H1 (cell line): ENCODE results near the gene CCNY. TPM values are rescaled to one million over a fixed set of nuclear protein-coding genes. Genes with fewer than 3 reads are reported as not detected.

ENCODE experiments used
- CTCF ChIA-PET: fragments of 300-600 bp; sonication (Branson Sonifier 250); formaldehyde crosslinking; loops from one replicate; lab custom pipeline; 2021; ENCODE audit not compliant: partially characterized antibody; lab: Charles Lee
- POLR2A ChIA-PET: fragments of 300-600 bp; sonication (Branson Sonifier 250); formaldehyde crosslinking; loops from one replicate; lab custom pipeline; 2021; ENCODE audit warnings: inconsistent platforms; ENCODE audit not compliant: partially characterized antibody; lab: Charles Lee
- DNase-seq, 2 experiments: peaks; one replicate each; pipeline versions ENCODE4 v3.0.0 to v3.0.0-alpha.2; 2010 to 2022; ENCODE audit warnings: low spot score in 2 of 2, low read depth in 1 of 2, mixed read lengths in 1 of 2
- FAIRE-seq: peaks from 2 replicates; lab custom pipeline; 2011; peaks lifted over from hg19 to GRCh38; lab: Jason Lieb, UNC
- H2AFZ ChIP-seq: 2 replicates; pipeline ENCODE4 v1.8.1; 2012; ENCODE audit warnings: low read length, inconsistent platforms
- H2AK5ac ChIP-seq: 2 replicates; pipeline ENCODE4 v1.6.1; 2013; ENCODE audit warnings: low read depth, low read length
- H2BK120ac ChIP-seq: replicated peaks from 2 replicates; pipeline ENCODE3; 2013; ENCODE audit warnings: low read depth, low read length, inconsistent platforms
- H2BK12ac ChIP-seq: 2 replicates; pipeline ENCODE4 v1.6.1; 2013; ENCODE audit warnings: low read depth, low read length
- H2BK15ac ChIP-seq: 2 replicates; pipeline ENCODE4 v1.6.1; 2013; ENCODE audit warnings: low read length
- H2BK20ac ChIP-seq: 2 replicates; pipeline ENCODE4 v1.6.1; 2013; ENCODE audit warnings: low read length
- H2BK5ac ChIP-seq: 2 replicates; pipeline ENCODE4 v1.6.1; 2013; ENCODE audit warnings: low read depth, low read length
- H3K14ac ChIP-seq: 2 replicates; pipeline ENCODE4 v1.6.1; 2013; ENCODE audit warnings: inconsistent platforms; ENCODE audit not compliant: insufficient read length
- H3K18ac ChIP-seq: 2 replicates; pipeline ENCODE4 v1.6.1; 2013; ENCODE audit warnings: low read length; ENCODE audit errors: extremely low read depth
- H3K23ac ChIP-seq: 2 replicates; pipeline ENCODE4 v1.6.1; 2013; ENCODE audit warnings: inconsistent platforms; ENCODE audit not compliant: insufficient read length
- H3K23me2 ChIP-seq: 2 replicates; pipeline ENCODE4 v1.6.1; 2013; ENCODE audit warnings: low read depth, low read length
- H3K27ac ChIP-seq: 2 replicates; pipeline ENCODE4 v1.6.1; 2011; ENCODE audit warnings: low read depth, low read length, inconsistent platforms
- H3K27me3 ChIP-seq, 4 experiments: replicated peaks in 1 of 4; 1 replicate in 1 of 4; 2 replicates in 3 of 4; pipeline versions ENCODE4 v1.6.1 to v1.8.1; 2011 to 2013; ENCODE audit warnings: low read length in 3 of 4, mild to moderate bottlenecking in 3 of 4, inconsistent platforms in 2 of 4, mixed read lengths in 2 of 4, moderate library complexity in 1 of 4; ENCODE audit not compliant: control insufficient read depth in 3 of 4, insufficient read depth in 3 of 4; ENCODE audit errors: extremely low read depth in 1 of 4
- H3K36me3 ChIP-seq, 4 experiments: 2 replicates each; pipeline versions ENCODE4 v1.6.1 to v1.8.1; 2011 to 2013; ENCODE audit warnings: mild to moderate bottlenecking in 4 of 4, low read length in 3 of 4, moderate library complexity in 2 of 4, control low read depth in 1 of 4, inconsistent platforms in 1 of 4; ENCODE audit not compliant: insufficient read depth in 4 of 4, control insufficient read depth in 2 of 4
- H3K4ac ChIP-seq: replicated peaks from 2 replicates; pipeline ENCODE3; 2013; ENCODE audit warnings: low read length, low read depth, mixed read lengths, inconsistent platforms; ENCODE audit not compliant: insufficient read length
- H3K4me1 ChIP-seq, 4 experiments: replicated peaks in 1 of 4; 1 replicate in 1 of 4; 2 replicates in 3 of 4; pipeline versions ENCODE4 v1.6.1 to v1.8.1; 2011 to 2013; ENCODE audit warnings: low read length in 3 of 4, inconsistent platforms in 2 of 4, mixed read lengths in 1 of 4; ENCODE audit not compliant: insufficient read depth in 4 of 4, control insufficient read depth in 3 of 4
- H3K4me2 ChIP-seq, 2 experiments: 2 replicates each; pipeline versions ENCODE4 v1.6.1 to v1.8.1; 2011 to 2013; ENCODE audit warnings: low read depth in 2 of 2, low read length in 2 of 2, control low read depth in 1 of 2, inconsistent platforms in 1 of 2, mild to moderate bottlenecking in 1 of 2; ENCODE audit not compliant: insufficient read depth in 1 of 2
- H3K4me3 ChIP-seq, 4 experiments: fragments of 200-600, 300-600 bp in 1 of 4; sonication (generic), shearing (Covaris generic), sonication (Bioruptor Twin) in 1 of 4; 2 replicates each; pipeline versions ENCODE4 v1.5.1 to v1.8.1; 2011 to 2016; ENCODE audit warnings: low read length in 4 of 4, low read depth in 3 of 4, control low read depth in 2 of 4, inconsistent platforms in 2 of 4, mild to moderate bottlenecking in 2 of 4, mixed read lengths in 1 of 4, moderate library complexity in 1 of 4; ENCODE audit not compliant: insufficient read depth in 2 of 4; ENCODE audit errors: extremely low read depth in 1 of 4
- H3K56ac ChIP-seq: replicated peaks from 2 replicates; pipeline ENCODE3; 2013; ENCODE audit warnings: low read depth, mild to moderate bottlenecking, mixed read lengths, low read length, inconsistent platforms; ENCODE audit not compliant: insufficient read length
- H3K79me1 ChIP-seq: 2 replicates; pipeline ENCODE4 v1.6.1; 2013; ENCODE audit warnings: low read depth, low read length, control low read depth
- H3K79me2 ChIP-seq, 2 experiments: 2 replicates each; pipeline versions ENCODE4 v1.6.1 to v1.8.1; 2012 to 2013; ENCODE audit warnings: low read length in 2 of 2, mild to moderate bottlenecking in 2 of 2, inconsistent platforms in 1 of 2; ENCODE audit not compliant: insufficient read depth in 2 of 2, control insufficient read depth in 1 of 2
- H3K9ac ChIP-seq, 4 experiments: replicated peaks in 1 of 4; 1 replicate in 1 of 4; 2 replicates in 3 of 4; pipeline versions ENCODE4 v1.6.1 to v1.8.1; 2011 to 2013; ENCODE audit warnings: low read depth in 3 of 4, low read length in 3 of 4, control low read depth in 2 of 4, mild to moderate bottlenecking in 2 of 4, moderate library complexity in 2 of 4, inconsistent platforms in 1 of 4; ENCODE audit errors: extremely low read depth in 1 of 4
- H3K9me3 ChIP-seq, 2 experiments: 2 replicates each; pipeline versions ENCODE4 v1.6.1 to v1.8.1; 2012 to 2013; ENCODE audit warnings: mild to moderate bottlenecking in 2 of 2, moderate library complexity in 2 of 2, control low read depth in 1 of 2, inconsistent platforms in 1 of 2, low read depth in 1 of 2, low read length in 1 of 2, mixed read lengths in 1 of 2; ENCODE audit not compliant: insufficient read depth in 2 of 2
- H4K20me1 ChIP-seq, 2 experiments: replicated peaks in 1 of 2; 2 replicates each; pipeline versions ENCODE3 to v1.8.1; 2011 to 2013; ENCODE audit warnings: inconsistent platforms in 2 of 2, low read length in 2 of 2, mild to moderate bottlenecking in 1 of 2; ENCODE audit not compliant: insufficient read depth in 2 of 2, control insufficient read depth in 1 of 2
- H4K5ac ChIP-seq: 2 replicates; pipeline ENCODE4 v1.6.1; 2013; ENCODE audit warnings: low read length, low read depth, mixed read lengths, inconsistent platforms; ENCODE audit not compliant: insufficient read length
- H4K8ac ChIP-seq: 2 replicates; pipeline ENCODE4 v1.8.0; 2013; ENCODE audit warnings: mild to moderate bottlenecking, moderate library complexity, low read length, inconsistent platforms; ENCODE audit not compliant: insufficient read depth; ENCODE audit errors: extremely low read depth
- H4K91ac ChIP-seq: replicated peaks from 2 replicates; pipeline ENCODE3; 2013; ENCODE audit warnings: low read length, mixed read lengths, inconsistent platforms; ENCODE audit not compliant: insufficient read length
- BACH1 ChIP-seq: IDR thresholded peaks from 2 replicates; pipeline ENCODE4 v1.6.1; 2012; ENCODE audit warnings: low read length, improper control_type of control experiment
- CEBPB ChIP-seq: IDR thresholded peaks from 2 replicates; pipeline ENCODE4 v1.6.1; 2012; ENCODE audit warnings: low read depth, low read length
- CTBP2 ChIP-seq: IDR thresholded peaks from 2 replicates; pipeline ENCODE4 v1.7.0; 2011; ENCODE audit warnings: borderline replicate concordance, mild to moderate bottlenecking, moderate library complexity, mixed read lengths, low read length; ENCODE audit not compliant: insufficient read depth, insufficient read length
- E2F6 ChIP-seq: IDR thresholded peaks from 2 replicates; pipeline ENCODE4 v1.6.1; 2012; ENCODE audit warnings: inconsistent platforms
- FOSL1 ChIP-seq: IDR thresholded peaks from 2 replicates; pipeline ENCODE4 v1.6.1; 2011; ENCODE audit warnings: mild to moderate bottlenecking, low read depth, low read length, moderate library complexity; ENCODE audit not compliant: insufficient read depth
- HDAC6 ChIP-seq: IDR thresholded peaks from one replicate; pipeline ENCODE4 v1.7.1; 2012; ENCODE audit warnings: low read depth, mild to moderate bottlenecking, inconsistent platforms, low read length, moderate library complexity
- MAX ChIP-seq: IDR thresholded peaks from 2 replicates; pipeline ENCODE4 v1.6.1; 2012; ENCODE audit warnings: inconsistent platforms
- NRF1 ChIP-seq: IDR thresholded peaks from 2 replicates; pipeline ENCODE4 v1.6.1; 2011; ENCODE audit warnings: mild to moderate bottlenecking, low read depth, low read length, improper control_type of control experiment
- POU5F1 ChIP-seq: IDR thresholded peaks from 2 replicates; pipeline ENCODE4 v1.6.1; 2011; ENCODE audit warnings: low read depth, mild to moderate bottlenecking, low read length, moderate library complexity
- RBBP5 ChIP-seq: IDR thresholded peaks from 2 replicates; pipeline ENCODE4 v1.7.1; 2012; ENCODE audit warnings: low read depth, mild to moderate bottlenecking, inconsistent platforms, low read length, moderate library complexity, borderline replicate concordance
- RXRA ChIP-seq: IDR thresholded peaks from 2 replicates; pipeline ENCODE4 v1.6.1; 2011; ENCODE audit warnings: low read depth, mild to moderate bottlenecking, low read length, moderate library complexity; ENCODE audit not compliant: insufficient read depth
- SAP30 ChIP-seq: fragments of 300-600 bp; sonication (generic); IDR thresholded peaks from 2 replicates; pipeline ENCODE4 v1.7.1; 2012; ENCODE audit warnings: low read length, moderate library complexity, mild to moderate bottlenecking, inconsistent platforms; ENCODE audit not compliant: insufficient read depth, insufficient replicate concordance
- SIX5 ChIP-seq: IDR thresholded peaks from 2 replicates; pipeline ENCODE4 v1.6.1; 2011; ENCODE audit warnings: mild to moderate bottlenecking, low read depth, low read length
- ZNF274 ChIP-seq: IDR thresholded peaks from 2 replicates; pipeline ENCODE4 v1.7.0; 2012; ENCODE audit warnings: low read length, borderline replicate concordance; ENCODE audit errors: extremely low read depth
- WGBS, 2 experiments: shearing (Covaris generic) in 1 of 2; methylation state at CpG; one replicate each; pipeline versions ENCODE4 v1.1.6 to v1.1.7; 2013 to 2015; ENCODE audit warnings: low lambda C conversion rate in 2 of 2, mixed read lengths in 2 of 2, inconsistent platforms in 1 of 2, low coverage in 1 of 2, missing lambda C conversion rate in 1 of 2; ENCODE audit not compliant: insufficient replicate concordance in 2 of 2, insufficient coverage in 1 of 2, insufficient read length in 1 of 2; ENCODE audit errors: extremely low coverage in 1 of 2, missing lambda C conversion rate in 1 of 2; 5-methylcytosine and 5-hydroxymethylcytosine counted together
- polyA plus RNA-seq, 7 experiments: library from polyadenylated mRNA; depleted of rRNA in 3 of 7; stranded (reverse) in 5 of 7; unstranded in 2 of 7; fragments of >200 nt in 5 of 7; fragments of 200-250 nt in 2 of 7; gene quantifications; 1 replicate in 5 of 7; 2 replicates in 1 of 7; 4 replicates in 1 of 7; pipeline versions ENCODE4 v1.2.1 to v1.2.3, GENCODE V29; 2011 to 2013; ENCODE audit warnings: missing spikeins in 2 of 7, mixed read lengths in 2 of 7
- total RNA-seq: library from RNA; stranded (reverse); fragmentation: NEBNext Ultra II Directional; extraction: Animal tissue kit (Norgen Biotek cat#: 25700); gene quantifications from 2 replicates; pipeline ENCODE4 v1.2.1, GENCODE V29; 2021

The CCNY gene
- total and polyA plus RNA-seq, 2 of the 8 experiments (the other 6 are each of a cell fraction or from before 2014, with no cell fraction given): 25.3 to 68.2 TPM

- Histone ChIP-seq H2BK12ac (no peak overlapping the region), H2BK5ac (no peak overlapping the region), H3K9ac (no peak overlapping the region), H3K4me3 (no peak overlapping the region), H3K14ac (no peak overlapping the region), H4K20me1 (no peaks in the 10 kb centered on the region), H3K18ac (no peak overlapping the region), H4K8ac (no peak overlapping the region), H2BK20ac (no peak overlapping the region), H3K4me2 (no peak overlapping the region), H4K91ac (no peak overlapping the region), H2BK120ac (no peak overlapping the region), H2BK15ac (no peak overlapping the region), H3K79me2 (no peaks in the 10 kb centered on the region), H3K4ac (no peak overlapping the region), H2AFZ (no peak overlapping the region), H3K56ac (no peak overlapping the region), H3K9me3 (no peaks in the 10 kb centered on the region), H3K27me3 (no peaks in the 10 kb centered on the region), H3K79me1 (no peaks in the 10 kb centered on the region), H3K4me1 (peaks cover 1 to 6% (median 5%) of the 10 kb centered on the region in 4 experiments; a peak in 6 of 7 replicates), H4K5ac (no peak overlapping the region), H2AK5ac (no peak overlapping the region), H3K36me3 (no peaks in the 10 kb centered on the region), H3K23ac (no peak overlapping the region), H3K27ac (no peak overlapping the region), H3K23me2 (no peaks in the 10 kb centered on the region)
- DNase-seq (no peak), FAIRE-seq (no peak)
- CTCF ChIA-PET: interaction anchor here (1.2 kb wide), 4 partner anchors 12 to 338 kb away, joined by 3 to 4 read pairs (median 4); no protein-coding TSS in a partner anchor
- POLR2A ChIA-PET: interaction anchor here (1.4 kb wide), 1 partner anchor 49 kb away, joined by 3 read pairs; no protein-coding TSS in a partner anchor
- 93% methylated on average over 3 of the region's 3 CpGs; no CpG with 5 or more reads in 1 of the 2 experiments for WGBS, 2 experiments
- TF ChIP-seq RBBP5 (no peak), CEBPB (no peak), BACH1 (no peak), E2F6 (no peak), FOSL1 (no peak), MAX (no peak), SIX5 (no peak), HDAC6 (no peak), CTBP2 (no peak), RXRA (no peak), POU5F1 (no peak), SAP30 (no peak), ZNF274 (no peak), NRF1 (no peak)
These were observed 240.4 kb downstream of the CCNY start for GRCh38 chr10:35576730-35577129.
